Measurements from ENCODE around the gene PAPSS2.

The PAPSS2 gene

GRCh38 chr10:87632454-87632853, 27.2 kb upstream of the PAPSS2 start:
- TF ChIP-seq CTCF (IDR thresholded peaks at IDR 0.05; ENCODE audit: control insufficient read depth, extremely low read depth, insufficient read depth) = no peak
- no peak for DNase-seq (ENCODE audit: low read depth)
- H3K4me3 ChIP-seq (ENCODE audit: low read depth, low read length) = no peak overlapping the region

GRCh38 chr10:87634311-87634710, 25.4 kb upstream of the PAPSS2 start:
- TF ChIP-seq CTCF (IDR thresholded peaks at IDR 0.05; ENCODE audit: control insufficient read depth, extremely low read depth, insufficient read depth) = no peak
- no peak overlapping the region for H3K4me3 ChIP-seq (ENCODE audit: low read depth, low read length)
- DNase-seq (ENCODE audit: low read depth) = no peak

DNA sequence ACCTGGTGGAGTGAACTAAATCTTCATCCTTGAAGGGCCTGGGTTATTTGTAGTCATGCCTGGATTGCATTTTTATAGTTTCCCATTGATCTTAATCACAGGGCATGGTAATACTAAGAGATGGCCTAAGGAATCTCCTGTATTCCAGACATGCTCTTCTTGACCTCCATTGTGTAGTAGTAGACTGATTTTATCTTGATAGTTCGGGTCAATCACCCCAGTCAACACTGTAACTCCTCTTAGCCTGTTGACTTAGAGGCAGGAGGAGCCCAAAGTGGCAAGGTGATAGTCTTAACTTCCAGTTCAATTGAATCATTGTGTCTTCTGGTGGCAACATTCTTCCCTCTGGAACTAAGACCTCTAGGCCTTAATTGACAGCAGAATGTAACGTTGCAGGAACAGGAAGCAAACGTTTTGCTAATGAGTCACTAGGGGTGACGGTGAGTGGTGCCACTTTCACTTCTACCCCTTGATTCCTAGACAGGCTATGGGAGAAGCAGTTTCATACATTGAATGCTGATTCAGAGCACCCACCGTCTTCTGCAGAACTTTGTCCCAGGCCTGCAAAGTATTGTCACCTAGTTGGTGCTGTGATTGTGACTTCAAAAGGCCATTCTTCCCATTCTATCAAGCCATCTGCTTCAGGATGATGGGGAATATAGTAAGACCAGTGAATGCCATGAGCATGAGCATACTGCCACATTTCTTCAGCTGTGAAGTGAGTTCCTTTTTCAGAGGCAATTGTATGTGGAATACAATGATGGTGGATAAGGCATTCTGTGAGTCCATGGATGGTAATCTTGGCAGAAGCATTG, 24.0 kb upstream of the PAPSS2 start:
- DNase-seq (ENCODE audit: low read depth) = no peak
- no peak overlapping the region for H3K4me3 ChIP-seq (ENCODE audit: low read depth, low read length)
- TF ChIP-seq CTCF (IDR thresholded peaks at IDR 0.05; ENCODE audit: control insufficient read depth, extremely low read depth, insufficient read depth) = no peak

DNA sequence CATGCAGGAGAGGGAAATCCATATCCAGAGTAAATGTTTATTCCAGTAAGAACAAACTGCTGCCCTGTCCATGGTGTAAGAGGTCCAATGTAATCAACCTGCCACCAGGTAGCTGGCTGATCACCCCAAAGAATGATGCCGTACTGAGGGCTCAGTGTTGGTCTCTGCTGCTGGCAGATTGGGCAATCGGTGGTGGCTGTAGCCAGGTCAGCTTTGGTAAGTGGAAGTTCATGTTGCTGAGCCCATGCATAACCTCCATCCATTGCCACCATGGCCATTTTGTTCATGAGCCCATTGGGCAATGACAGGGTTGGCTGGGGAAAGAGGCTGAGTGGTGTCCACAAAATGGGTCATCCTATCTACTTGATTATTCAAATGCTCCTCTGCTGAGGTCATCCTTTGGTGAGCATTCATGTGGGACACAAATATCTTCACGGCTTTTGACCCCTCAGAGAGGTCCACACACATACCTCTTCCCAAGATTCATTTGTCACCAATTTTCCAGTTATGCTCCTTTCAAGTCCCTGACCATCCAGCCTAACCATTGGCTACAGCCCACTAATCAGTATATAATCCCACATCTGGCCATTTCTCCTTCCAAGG, 23.3 kb upstream of the PAPSS2 start:
- no peak overlapping the region for H3K4me3 ChIP-seq (ENCODE audit: low read depth, low read length)
- TF ChIP-seq CTCF (IDR thresholded peaks at IDR 0.05; ENCODE audit: control insufficient read depth, extremely low read depth, insufficient read depth) = no peak
- DNase-seq (ENCODE audit: low read depth) = no peak

GRCh38 chr10:87639493-87639892, 20.2 kb upstream of the PAPSS2 start:
- no peak overlapping the region for H3K4me3 ChIP-seq (ENCODE audit: low read depth, low read length)
- DNase-seq (ENCODE audit: low read depth) = no peak
- TF ChIP-seq CTCF (IDR thresholded peaks at IDR 0.05; ENCODE audit: control insufficient read depth, extremely low read depth, insufficient read depth) = no peak

- no peak overlapping the region for H3K4me3 ChIP-seq (ENCODE audit: low read depth, low read length)
- TF ChIP-seq CTCF (IDR thresholded peaks at IDR 0.05; ENCODE audit: control insufficient read depth, extremely low read depth, insufficient read depth) = no peak
- no peak for DNase-seq (ENCODE audit: low read depth)
Measured at GRCh38 chr10:87640043-87640442, 19.6 kb upstream of the PAPSS2 start.

Measured in LNCaP clone FGC (cell line).